ENCODE results near the gene ATG7. TPM values are rescaled to one million over a fixed set of nuclear protein-coding genes. Genes with fewer than 3 reads are reported as not detected.

ATG7 gene
- polyA plus RNA-seq, 1 donor (not counting 4 experiments of a cell fraction or from before 2014, with no cell fraction given) = 27.9 TPM

- no peaks in the 10 kb centered on the region for H3K27me3 ChIP-seq (ENCODE audit: control insufficient read depth, extremely low read depth, insufficient read depth, low read length)
- FAIRE-seq (no peak), DNase-seq (ENCODE audit: low read depth, low spot score) (no peak)
- H3K36me3 ChIP-seq (ENCODE audit: control insufficient read depth in 2 of 2, extremely low read depth in 1 of 2, insufficient read depth in 2 of 2, low read length in 2 of 2) = peaks cover 2 to 8% of the 10 kb centered on the region in 2 experiments
- H4K20me1 ChIP-seq (ENCODE audit: control insufficient read depth, extremely low read depth, insufficient read depth, low read length) = no peaks in the 10 kb centered on the region
- H3K79me2 ChIP-seq (ENCODE audit: control insufficient read depth, insufficient read depth, low read length) = peaks cover 26% of the 10 kb centered on the region
- no peak overlapping the region for H3K4me3 ChIP-seq (ENCODE audit: control insufficient read depth in 2 of 3, extremely low read depth in 1 of 3, insufficient read depth in 2 of 3, low read depth in 1 of 3, low read length in 3 of 3)
- H3K27ac ChIP-seq (ENCODE audit: control insufficient read depth, insufficient read depth, low read length) = peak overlapping the region; percentile 73
- dilution Hi-C loops (cut with MboI; ENCODE audit: extremely low pct_ligation_motif_present, low sequenced_read_pairs) = no loop called here
- no peak overlapping the region for H2AFZ ChIP-seq (ENCODE audit: control insufficient read depth, low read length)
- H3K4me2 ChIP-seq (ENCODE audit: control insufficient read depth, extremely low read depth, insufficient read depth, low read depth, low read length) = peak overlapping the region; percentile 56
- no peaks in the 10 kb centered on the region for H3K9me3 ChIP-seq (ENCODE audit: control insufficient read depth, low read depth, low read length)
- H3K9me1 ChIP-seq (ENCODE audit: control insufficient read depth, extremely low read depth, insufficient read depth, low read length) = peaks cover 5% of the 10 kb centered on the region
- TF ChIP-seq CTCF (optimal IDR thresholded peaks at IDR 0.05 in 1 of 3, IDR thresholded peaks at IDR 0.05 in 1 of 3, conservative IDR thresholded peaks at IDR 0.05 in 1 of 3; ENCODE audit: extremely low read depth in 1 of 3, insufficient read depth in 2 of 3, low read length in 3 of 3) = no peak
- no peak for TF ChIP-seq EZH2 (IDR thresholded peaks at IDR 0.05; ENCODE audit: low read length)
- H3K9ac ChIP-seq (ENCODE audit: control insufficient read depth, extremely low read depth, insufficient read depth, low read length) = no peak overlapping the region
- peaks cover 27% of the 10 kb centered on the region for H3K4me1 ChIP-seq (ENCODE audit: control insufficient read depth, extremely low read depth, insufficient read depth, low read length)
Observed at GRCh38 chr3:11246663-11246970, 25.6 kb upstream of the ATG7 start.

DNA sequence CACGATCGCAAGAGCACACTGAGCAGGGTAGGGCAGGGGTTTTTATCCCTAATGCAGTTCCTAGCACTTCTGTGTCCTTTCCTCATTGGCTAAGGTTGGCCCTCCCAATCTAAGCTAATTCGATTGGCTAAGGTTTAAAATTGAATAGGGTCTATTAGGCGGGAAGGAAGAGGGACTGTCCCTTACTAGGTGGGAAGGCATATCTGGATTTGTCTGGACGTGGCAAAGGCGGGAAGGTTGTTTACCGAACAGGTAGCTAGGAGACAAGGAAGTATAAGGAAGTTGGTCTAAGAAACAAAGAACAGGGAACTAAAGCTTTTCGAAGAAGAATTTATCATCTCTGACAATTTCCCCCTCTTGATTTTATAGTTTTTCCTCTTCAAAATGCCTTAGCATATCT is 24.8 kb upstream of the ATG7 start:
- TF ChIP-seq CTCF (optimal IDR thresholded peaks at IDR 0.05 in 1 of 3, IDR thresholded peaks at IDR 0.05 in 1 of 3, conservative IDR thresholded peaks at IDR 0.05 in 1 of 3; ENCODE audit: extremely low read depth in 1 of 3, insufficient read depth in 2 of 3, low read length in 3 of 3) (no peak), EZH2 (IDR thresholded peaks at IDR 0.05; ENCODE audit: low read length) (no peak)

More for the DNA sequence above, 24.8 kb upstream of the ATG7 start:
- H3K27ac ChIP-seq (ENCODE audit: control insufficient read depth, insufficient read depth, low read length) = no peak overlapping the region
- peaks cover 31% of the 10 kb centered on the region for H3K4me1 ChIP-seq (ENCODE audit: control insufficient read depth, extremely low read depth, insufficient read depth, low read length)
- H3K79me2 ChIP-seq (ENCODE audit: control insufficient read depth, insufficient read depth, low read length) = peaks cover 28% of the 10 kb centered on the region
- no peaks in the 10 kb centered on the region for H4K20me1 ChIP-seq (ENCODE audit: control insufficient read depth, extremely low read depth, insufficient read depth, low read length)
- no peaks in the 10 kb centered on the region for H3K27me3 ChIP-seq (ENCODE audit: control insufficient read depth, extremely low read depth, insufficient read depth, low read length)
- no peak overlapping the region for H3K4me3 ChIP-seq (ENCODE audit: control insufficient read depth in 2 of 3, extremely low read depth in 1 of 3, insufficient read depth in 2 of 3, low read depth in 1 of 3, low read length in 3 of 3)
- no peak overlapping the region for H3K4me2 ChIP-seq (ENCODE audit: control insufficient read depth, extremely low read depth, insufficient read depth, low read depth, low read length)
- peaks cover 2 to 14% of the 10 kb centered on the region in 2 experiments for H3K36me3 ChIP-seq (ENCODE audit: control insufficient read depth in 2 of 2, extremely low read depth in 1 of 2, insufficient read depth in 2 of 2, low read length in 2 of 2)
- FAIRE-seq = no peak
- dilution Hi-C loops (cut with MboI; ENCODE audit: extremely low pct_ligation_motif_present, low sequenced_read_pairs) = no loop called here
- H3K9me1 ChIP-seq (ENCODE audit: control insufficient read depth, extremely low read depth, insufficient read depth, low read length) = peaks cover 5% of the 10 kb centered on the region
- no peak overlapping the region for H2AFZ ChIP-seq (ENCODE audit: control insufficient read depth, low read length)
- H3K9ac ChIP-seq (ENCODE audit: control insufficient read depth, extremely low read depth, insufficient read depth, low read length) = no peak overlapping the region
- H3K9me3 ChIP-seq (ENCODE audit: control insufficient read depth, low read depth, low read length) = no peaks in the 10 kb centered on the region
- no peak for DNase-seq (ENCODE audit: low read depth, low spot score)

Data from keratinocyte (primary cell).